Panc1 (cell line): Measurements from ENCODE around the gene HCN2. TPM values are rescaled to one million over a fixed set of nuclear protein-coding genes. Genes with fewer than 3 reads are reported as not detected.

Experiments
- ATAC-seq: fragments of 200-7000 bp; cut with Tn5 transposase; 2 replicates; pipeline ENCODE4 v1.9.1; 2020; ENCODE audit warnings: mild to moderate bottlenecking, moderate library complexity
- BruUV-seq: library from RNA; stranded (reverse); fragments of 400-500 nt; replicated peaks from 2 replicates; lab custom pipeline; 2021; lab: Mats Ljungman, UMichigan
- CTCF ChIA-PET: fragments of 300-600 bp; sonication (Branson Sonifier 250); formaldehyde crosslinking; loops from one replicate; lab custom pipeline; 2022; ENCODE audit warnings: antibody characterized with exemption; lab: Charles Lee
- POLR2A ChIA-PET: fragments of 300-600 bp; sonication (Branson Sonifier 250); formaldehyde crosslinking; loops from one replicate; lab custom pipeline; 2022; ENCODE audit warnings: antibody characterized with exemption; lab: Charles Lee
- DNase-seq: peaks from one replicate; pipeline ENCODE4 v3.0.0-alpha.2; 2010; ENCODE audit warnings: low read depth, low spot score
- H3K27ac ChIP-seq: 2 replicates; pipeline ENCODE4 v1.5.1; 2011; ENCODE audit warnings: mild to moderate bottlenecking, low read length, inconsistent platforms
- H3K27me3 ChIP-seq: fragments of 200-500 bp; sonication (Bioruptor generic); 2 replicates; pipeline ENCODE4 v1.6.0; 2014; ENCODE audit warnings: low read length, inconsistent platforms; ENCODE audit not compliant: control insufficient read depth, insufficient read depth
- H3K36me3 ChIP-seq: fragments of 200-500 bp; sonication (Bioruptor generic); 2 replicates; pipeline ENCODE4 v1.5.1; 2014; ENCODE audit warnings: inconsistent platforms, mild to moderate bottlenecking, low read length, moderate library complexity; ENCODE audit not compliant: control insufficient read depth, insufficient read depth
- H3K4me1 ChIP-seq: 2 replicates; pipeline ENCODE4 v1.5.1; 2011; ENCODE audit warnings: inconsistent platforms, mild to moderate bottlenecking, low read length, moderate library complexity; ENCODE audit not compliant: control insufficient read depth, insufficient read depth
- H3K4me3 ChIP-seq, 2 experiments: 2 replicates each; pipeline ENCODE4 v1.5.1; 2011 to 2012; ENCODE audit warnings: low read depth in 2 of 2, low read length in 2 of 2, mild to moderate bottlenecking in 2 of 2, inconsistent platforms in 1 of 2, moderate library complexity in 1 of 2
- H3K9me3 ChIP-seq: fragments of 200-500 bp; sonication (Bioruptor generic); 2 replicates; pipeline ENCODE4 v1.5.1; 2014; ENCODE audit warnings: low read depth, mild to moderate bottlenecking, inconsistent platforms, low read length, moderate library complexity; ENCODE audit not compliant: control insufficient read depth, insufficient read depth
- POLR2AphosphoS5 ChIP-seq: IDR thresholded peaks from 2 replicates; pipeline ENCODE4 v1.6.1; 2012; ENCODE audit warnings: mild to moderate bottlenecking, low read depth, low read length, moderate library complexity
- SIN3A ChIP-seq: IDR thresholded peaks from 2 replicates; pipeline ENCODE4 v1.6.1; 2012; ENCODE audit warnings: low read depth, mild to moderate bottlenecking, low read length, moderate library complexity, borderline replicate concordance; ENCODE audit not compliant: insufficient read depth
- TCF7L2 ChIP-seq: IDR thresholded peaks from 2 replicates; pipeline ENCODE4 v1.6.1; 2011; ENCODE audit warnings: mild to moderate bottlenecking, low read depth, low read length, inconsistent platforms
- in situ Hi-C: cut with HindIII; loops from 2 replicates; pipeline ENCODE4 v1.10.0; 2016; ENCODE audit warnings: low sequenced_read_pairs, low pct_unique_long_range_greater_than_20kb
- intact Hi-C: fragments of 100-400 bp; cut with micrococcal nuclease; formaldehyde crosslinking; loops from one replicate; pipeline ENCODE4 v1.10.0; 2022; ENCODE audit not compliant: unreplicated experiment
- total RNA-seq: library from RNA; stranded (reverse); gene quantifications from one replicate; pipeline ENCODE4 v1.2.1, GENCODE V29; 2021; ENCODE audit not compliant: unreplicated experiment
- TF ChIP-seq, protein P1 (sequence below): fragments of 450-650 bp; IDR thresholded peaks from 2 replicates; pipeline ENCODE4 v1.5.1; 2017; ENCODE audit warnings: mild to moderate bottlenecking
- TF ChIP-seq, protein P2 (sequence below), 2 experiments: IDR thresholded peaks; 2 replicates each; pipeline ENCODE4 v1.6.1; 2011 to 2012; ENCODE audit warnings: low read depth in 2 of 2, control low read depth in 1 of 2, low read length in 1 of 2, mild to moderate bottlenecking in 1 of 2, moderate library complexity in 1 of 2; ENCODE audit not compliant: insufficient read depth in 1 of 2

Gene HCN2
- total RNA-seq, 1 experiment from 2014 or later, result 15.1 TPM

DNA sequence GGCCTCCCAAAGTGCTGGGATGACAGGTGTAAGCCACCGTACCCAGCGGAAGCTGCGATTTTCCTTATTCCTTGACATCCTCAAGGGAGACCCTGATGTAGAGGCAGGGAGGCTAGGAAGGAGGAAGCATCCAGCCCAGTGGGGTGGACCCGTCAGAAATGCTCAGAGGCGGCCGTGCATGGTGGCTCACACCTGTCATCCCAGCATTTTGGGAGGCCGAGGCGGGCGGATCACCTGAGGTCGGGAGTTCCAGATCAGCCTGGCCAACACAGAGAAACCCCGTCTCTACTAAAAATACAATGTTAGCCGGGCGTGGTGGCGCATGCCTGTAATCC is 34.2 kb upstream of the HCN2 start:
- ChIA-PET CTCF (interaction anchor here (0.6 kb wide), 1 partner anchor 49 kb away, joined by 4 read pairs; no protein-coding TSS in a partner anchor), POLR2A (no interaction called here)
- no peak for TF ChIP-seq TCF7L2
- TF ChIP-seq, protein P1, sequence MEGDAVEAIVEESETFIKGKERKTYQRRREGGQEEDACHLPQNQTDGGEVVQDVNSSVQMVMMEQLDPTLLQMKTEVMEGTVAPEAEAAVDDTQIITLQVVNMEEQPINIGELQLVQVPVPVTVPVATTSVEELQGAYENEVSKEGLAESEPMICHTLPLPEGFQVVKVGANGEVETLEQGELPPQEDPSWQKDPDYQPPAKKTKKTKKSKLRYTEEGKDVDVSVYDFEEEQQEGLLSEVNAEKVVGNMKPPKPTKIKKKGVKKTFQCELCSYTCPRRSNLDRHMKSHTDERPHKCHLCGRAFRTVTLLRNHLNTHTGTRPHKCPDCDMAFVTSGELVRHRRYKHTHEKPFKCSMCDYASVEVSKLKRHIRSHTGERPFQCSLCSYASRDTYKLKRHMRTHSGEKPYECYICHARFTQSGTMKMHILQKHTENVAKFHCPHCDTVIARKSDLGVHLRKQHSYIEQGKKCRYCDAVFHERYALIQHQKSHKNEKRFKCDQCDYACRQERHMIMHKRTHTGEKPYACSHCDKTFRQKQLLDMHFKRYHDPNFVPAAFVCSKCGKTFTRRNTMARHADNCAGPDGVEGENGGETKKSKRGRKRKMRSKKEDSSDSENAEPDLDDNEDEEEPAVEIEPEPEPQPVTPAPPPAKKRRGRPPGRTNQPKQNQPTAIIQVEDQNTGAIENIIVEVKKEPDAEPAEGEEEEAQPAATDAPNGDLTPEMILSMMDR, result no peak
- no peak for TF ChIP-seq POLR2AphosphoS5
- TF ChIP-seq SIN3A, result no peak
- TF ChIP-seq, protein P2, sequence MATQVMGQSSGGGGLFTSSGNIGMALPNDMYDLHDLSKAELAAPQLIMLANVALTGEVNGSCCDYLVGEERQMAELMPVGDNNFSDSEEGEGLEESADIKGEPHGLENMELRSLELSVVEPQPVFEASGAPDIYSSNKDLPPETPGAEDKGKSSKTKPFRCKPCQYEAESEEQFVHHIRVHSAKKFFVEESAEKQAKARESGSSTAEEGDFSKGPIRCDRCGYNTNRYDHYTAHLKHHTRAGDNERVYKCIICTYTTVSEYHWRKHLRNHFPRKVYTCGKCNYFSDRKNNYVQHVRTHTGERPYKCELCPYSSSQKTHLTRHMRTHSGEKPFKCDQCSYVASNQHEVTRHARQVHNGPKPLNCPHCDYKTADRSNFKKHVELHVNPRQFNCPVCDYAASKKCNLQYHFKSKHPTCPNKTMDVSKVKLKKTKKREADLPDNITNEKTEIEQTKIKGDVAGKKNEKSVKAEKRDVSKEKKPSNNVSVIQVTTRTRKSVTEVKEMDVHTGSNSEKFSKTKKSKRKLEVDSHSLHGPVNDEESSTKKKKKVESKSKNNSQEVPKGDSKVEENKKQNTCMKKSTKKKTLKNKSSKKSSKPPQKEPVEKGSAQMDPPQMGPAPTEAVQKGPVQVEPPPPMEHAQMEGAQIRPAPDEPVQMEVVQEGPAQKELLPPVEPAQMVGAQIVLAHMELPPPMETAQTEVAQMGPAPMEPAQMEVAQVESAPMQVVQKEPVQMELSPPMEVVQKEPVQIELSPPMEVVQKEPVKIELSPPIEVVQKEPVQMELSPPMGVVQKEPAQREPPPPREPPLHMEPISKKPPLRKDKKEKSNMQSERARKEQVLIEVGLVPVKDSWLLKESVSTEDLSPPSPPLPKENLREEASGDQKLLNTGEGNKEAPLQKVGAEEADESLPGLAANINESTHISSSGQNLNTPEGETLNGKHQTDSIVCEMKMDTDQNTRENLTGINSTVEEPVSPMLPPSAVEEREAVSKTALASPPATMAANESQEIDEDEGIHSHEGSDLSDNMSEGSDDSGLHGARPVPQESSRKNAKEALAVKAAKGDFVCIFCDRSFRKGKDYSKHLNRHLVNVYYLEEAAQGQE (IDR thresholded peaks at IDR 0.05; ENCODE audit: insufficient read depth in 1 of 2, low read depth in 2 of 2, low read length in 1 of 2), result no peak
- no TSS peak for BruUV-seq
- Histone ChIP-seq H3K4me1 (peaks cover 3% of the 10 kb centered on the region; the same call in 1 of the 2 replicates), H3K4me3 (no peak overlapping the region), H3K27me3 (no peaks in the 10 kb centered on the region), H3K27ac (no peak overlapping the region), H3K9me3 (no peaks in the 10 kb centered on the region), H3K36me3 (no peaks in the 10 kb centered on the region)
- DNase-seq (no peak), ATAC-seq (no peak)
- in situ Hi-C loops, result no loop called here
- intact Hi-C loops, result no loop called here

DNA sequence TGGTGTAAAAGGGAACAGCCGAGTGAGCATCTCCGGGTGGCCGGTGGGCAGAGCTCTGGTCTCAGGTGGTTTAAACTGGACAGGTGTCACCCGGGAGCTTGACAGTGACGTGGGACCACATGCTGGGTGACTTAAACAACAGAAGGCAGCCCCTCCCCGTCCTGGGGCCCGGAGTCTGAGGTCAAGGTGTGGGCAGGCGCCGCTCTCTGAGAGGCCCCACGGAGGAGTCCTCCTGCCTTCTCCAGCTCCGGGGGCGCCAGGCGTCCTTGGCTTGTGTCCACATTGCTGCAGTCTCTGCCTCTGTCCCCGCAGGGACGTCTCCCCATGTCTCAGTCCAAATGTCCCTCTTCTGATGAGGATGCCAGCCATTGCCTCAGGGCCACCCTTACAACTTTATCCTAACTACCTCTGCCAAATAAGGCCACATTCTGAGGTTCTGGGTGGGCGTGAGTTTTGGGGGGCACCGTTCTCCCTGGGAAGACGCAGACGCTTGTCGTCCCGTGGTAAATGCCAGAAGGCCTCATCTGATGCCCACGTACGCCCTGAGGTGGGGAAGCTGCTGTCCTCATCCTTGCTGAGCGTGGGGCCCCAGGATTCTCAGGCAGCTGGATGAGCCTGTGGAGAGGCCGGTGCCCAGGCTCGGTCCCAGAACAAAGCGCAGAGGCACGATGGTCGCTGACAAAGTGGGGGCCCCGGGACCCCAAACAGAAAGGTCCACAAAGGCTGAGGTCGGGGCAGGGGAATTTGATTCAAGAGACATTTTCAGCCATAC is 32.9 kb upstream of the HCN2 start:
- Histone ChIP-seq H3K27me3 (no peaks in the 10 kb centered on the region), H3K4me3 (no peak overlapping the region), H3K36me3 (no peaks in the 10 kb centered on the region), H3K9me3 (no peaks in the 10 kb centered on the region), H3K27ac (no peak overlapping the region), H3K4me1 (peaks cover 3% of the 10 kb centered on the region; the same call in 1 of the 2 replicates)
- BruUV-seq, result no TSS peak
- ATAC-seq (peak; percentile 27; the same call in 1 of the 2 replicates), DNase-seq (no peak)
- TF ChIP-seq, protein P2 (IDR thresholded peaks at IDR 0.05; ENCODE audit: insufficient read depth in 1 of 2, low read depth in 2 of 2, low read length in 1 of 2), result no peak
- no peak for TF ChIP-seq POLR2AphosphoS5
- TF ChIP-seq, protein P1, result no peak
- intact Hi-C loops (no loop called here), in situ Hi-C loops (no loop called here)
- ChIA-PET CTCF (no interaction called here), POLR2A (no interaction called here)
